Hepatocyte (in vitro differentiated cells): ENCODE data around the gene ADPRS. TPM values are rescaled to one million over a fixed set of nuclear protein-coding genes. Genes with fewer than 3 reads are reported as not detected.

ENCODE experiments used
- DNase-seq: peaks from one replicate; pipeline ENCODE4 v3.0.0-alpha.2; 2016; ENCODE audit warnings: low spot score
- H2AFZ ChIP-seq: fragments of 200-600 bp; sonication (generic); 2 replicates; pipeline ENCODE4 v1.6.0; 2016; ENCODE audit warnings: antibody characterized with exemption, mild to moderate bottlenecking
- H3K27ac ChIP-seq: fragments of 200-600 bp; sonication (generic); 2 replicates; pipeline ENCODE4 v1.5.1; 2016; ENCODE audit warnings: mild to moderate bottlenecking
- H3K27me3 ChIP-seq: fragments of 200-600 bp; sonication (generic); 2 replicates; pipeline ENCODE4 v1.6.1; 2016
- H3K36me3 ChIP-seq: fragments of 200-600 bp; sonication (generic); replicated peaks from 2 replicates; pipeline ENCODE4 v1.5.1; 2016; ENCODE audit warnings: low read depth; ENCODE audit not compliant: insufficient read depth
- H3K4me1 ChIP-seq: fragments of 200-600 bp; sonication (generic); 2 replicates; pipeline ENCODE4 v1.5.1; 2016; ENCODE audit warnings: mild to moderate bottlenecking, moderate library complexity; ENCODE audit not compliant: insufficient read depth
- H3K4me2 ChIP-seq: fragments of 200-600 bp; sonication (generic); 2 replicates; pipeline ENCODE4 v1.6.0; 2016
- H3K4me3 ChIP-seq: fragments of 200-600 bp; sonication (generic); 2 replicates; pipeline ENCODE4 v1.5.1; 2016; ENCODE audit warnings: mild to moderate bottlenecking
- H3K79me2 ChIP-seq: fragments of 200-600 bp; sonication (generic); 2 replicates; pipeline ENCODE4 v1.6.0; 2017; ENCODE audit warnings: mild to moderate bottlenecking
- H3K9me2 ChIP-seq: fragments of 200-600 bp; sonication (generic); replicated peaks from 2 replicates; pipeline ENCODE4 v1.6.0; 2017; ENCODE audit warnings: mild to moderate bottlenecking; ENCODE audit not compliant: insufficient read depth
- H3K9me3 ChIP-seq: fragments of 200-600 bp; sonication (generic); 2 replicates; pipeline ENCODE4 v1.5.1; 2016; ENCODE audit warnings: low read depth, mild to moderate bottlenecking
- H4K20me1 ChIP-seq: fragments of 200-600 bp; sonication (generic); 2 replicates; pipeline ENCODE4 v1.6.0; 2016; ENCODE audit warnings: mild to moderate bottlenecking; ENCODE audit not compliant: insufficient read depth, poor library complexity, severe bottlenecking
- EZH2 ChIP-seq: fragments of 200-600 bp; sonication (generic); IDR thresholded peaks from 2 replicates; pipeline ENCODE4 v1.6.1; 2016; ENCODE audit warnings: antibody characterized with exemption, mild to moderate bottlenecking, borderline replicate concordance
- EZH2phosphoT487 ChIP-seq: fragments of 200-600 bp; sonication (generic); IDR thresholded peaks from one replicate; pipeline ENCODE4 v1.6.1; 2018; ENCODE audit warnings: antibody characterized with exemption, mild to moderate bottlenecking, low read depth, moderate library complexity; ENCODE audit not compliant: unreplicated experiment, severe bottlenecking
- WGBS: methylation state at CpG from one replicate; pipeline ENCODE4 v1.1.6; 2016; ENCODE audit warnings: low lambda C conversion rate; ENCODE audit errors: missing lambda C conversion rate; 5-methylcytosine and 5-hydroxymethylcytosine counted together
- polyA plus RNA-seq: library from polyadenylated mRNA; unstranded; fragments of >200 nt; fragmentation: Nextera tagmentation; extraction: Ambion mirVana; gene quantifications from 2 replicates; pipeline ENCODE4 v1.2.1, GENCODE V29; 2016
- total RNA-seq: library from RNA; depleted of rRNA; stranded (reverse); fragments of >200 nt; gene quantifications from 2 replicates; pipeline ENCODE4 v1.2.3, GENCODE V29; 2014
- TF ChIP-seq, protein P1 (sequence below): fragments of 200-600 bp; sonication (generic); IDR thresholded peaks from 2 replicates; pipeline ENCODE4 v1.5.1; 2016; ENCODE audit warnings: antibody characterized with exemption, mild to moderate bottlenecking; ENCODE audit not compliant: poor library complexity

The ADPRS gene
- total and polyA plus RNA-seq, 2 experiments from 2014 or later, result 37.6 to 42.7 TPM

GRCh38 chr1:36134031-36134430 lies 45.3 kb downstream of the ADPRS start:
- TF ChIP-seq EZH2 (no peak), EZH2phosphoT487 (no peak)
- TF ChIP-seq, protein P1, sequence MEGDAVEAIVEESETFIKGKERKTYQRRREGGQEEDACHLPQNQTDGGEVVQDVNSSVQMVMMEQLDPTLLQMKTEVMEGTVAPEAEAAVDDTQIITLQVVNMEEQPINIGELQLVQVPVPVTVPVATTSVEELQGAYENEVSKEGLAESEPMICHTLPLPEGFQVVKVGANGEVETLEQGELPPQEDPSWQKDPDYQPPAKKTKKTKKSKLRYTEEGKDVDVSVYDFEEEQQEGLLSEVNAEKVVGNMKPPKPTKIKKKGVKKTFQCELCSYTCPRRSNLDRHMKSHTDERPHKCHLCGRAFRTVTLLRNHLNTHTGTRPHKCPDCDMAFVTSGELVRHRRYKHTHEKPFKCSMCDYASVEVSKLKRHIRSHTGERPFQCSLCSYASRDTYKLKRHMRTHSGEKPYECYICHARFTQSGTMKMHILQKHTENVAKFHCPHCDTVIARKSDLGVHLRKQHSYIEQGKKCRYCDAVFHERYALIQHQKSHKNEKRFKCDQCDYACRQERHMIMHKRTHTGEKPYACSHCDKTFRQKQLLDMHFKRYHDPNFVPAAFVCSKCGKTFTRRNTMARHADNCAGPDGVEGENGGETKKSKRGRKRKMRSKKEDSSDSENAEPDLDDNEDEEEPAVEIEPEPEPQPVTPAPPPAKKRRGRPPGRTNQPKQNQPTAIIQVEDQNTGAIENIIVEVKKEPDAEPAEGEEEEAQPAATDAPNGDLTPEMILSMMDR, result no peak
- Histone ChIP-seq H3K4me1 (peaks cover 4% of the 10 kb centered on the region), H3K27ac (peak overlapping the region; percentile 36)

GRCh38 chr1:36134505-36135329 lies 46.0 kb downstream of the ADPRS start:
- H3K36me3 ChIP-seq, result no peaks in the 10 kb centered on the region
- peaks cover 4% of the 10 kb centered on the region for H3K4me1 ChIP-seq
- H3K4me2 ChIP-seq, result no peak overlapping the region
- peak; percentile 76 for DNase-seq
- H3K9me2 ChIP-seq, result no peaks in the 10 kb centered on the region
- no peak overlapping the region for H2AFZ ChIP-seq
- H4K20me1 ChIP-seq, result peaks cover 4% of the 10 kb centered on the region
- H3K27ac ChIP-seq, result peak overlapping the region; percentile 36
- TF ChIP-seq EZH2, result no peak
- TF ChIP-seq, protein P1, result peak; percentile 77
- no peak overlapping the region for H3K4me3 ChIP-seq
- H3K27me3 ChIP-seq, result no peaks in the 10 kb centered on the region
- WGBS, result 58% methylated on average over 7 of the region's 7 CpGs
- peaks cover 5% of the 10 kb centered on the region for H3K79me2 ChIP-seq
- H3K9me3 ChIP-seq, result no peaks in the 10 kb centered on the region

More at GRCh38 chr1:36134031-36134430, 45.3 kb downstream of the ADPRS start:
- Histone ChIP-seq H4K20me1 (no peaks in the 10 kb centered on the region), H3K36me3 (no peaks in the 10 kb centered on the region), H3K79me2 (no peaks in the 10 kb centered on the region), H3K27me3 (no peaks in the 10 kb centered on the region), H3K4me3 (no peak overlapping the region), H3K4me2 (no peak overlapping the region), H2AFZ (no peak overlapping the region), H3K9me2 (no peaks in the 10 kb centered on the region), H3K9me3 (no peaks in the 10 kb centered on the region)
- peak; percentile 7 for DNase-seq
- WGBS, result 55% methylated on average over 3 of the region's 6 CpGs

DNA sequence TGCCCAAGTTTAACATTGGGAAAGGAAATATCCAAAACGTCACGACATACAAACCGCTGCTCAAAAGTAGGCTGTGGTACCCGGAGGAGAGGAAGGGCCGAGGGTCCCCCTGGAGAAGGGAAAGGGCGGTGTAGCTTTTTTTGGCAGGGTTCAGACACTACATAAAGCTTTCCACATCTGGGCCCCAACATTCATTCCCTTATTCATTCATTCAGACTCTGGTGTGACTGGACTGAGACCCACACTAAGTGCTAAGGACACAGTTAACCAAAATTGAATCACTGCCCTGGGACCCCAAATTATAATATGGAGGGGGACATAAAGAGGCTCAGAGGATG lies 46.6 kb downstream of the ADPRS start:
- H3K9me3 ChIP-seq, result no peaks in the 10 kb centered on the region
- peaks cover 11% of the 10 kb centered on the region for H3K79me2 ChIP-seq
- DNase-seq, result no peak
- H3K27me3 ChIP-seq, result no peaks in the 10 kb centered on the region
- H3K4me1 ChIP-seq, result peaks cover 7% of the 10 kb centered on the region
- no peaks in the 10 kb centered on the region for H3K36me3 ChIP-seq
- no peak overlapping the region for H3K4me2 ChIP-seq
- no peak for TF ChIP-seq EZH2phosphoT487
- no peak for TF ChIP-seq EZH2
- TF ChIP-seq, protein P1, result no peak
- H3K4me3 ChIP-seq, result no peak overlapping the region
- H4K20me1 ChIP-seq, result peaks cover 10% of the 10 kb centered on the region
- 89% methylated on average over 6 of the region's 6 CpGs for WGBS
- H3K27ac ChIP-seq, result peak overlapping the region; percentile 2
- no peak overlapping the region for H2AFZ ChIP-seq
- H3K9me2 ChIP-seq, result no peaks in the 10 kb centered on the region
